GM19324 (cell line): ENCODE data around the gene HELZ.

Experiments
- ATAC-seq: cut with Tn5 transposase; IDR thresholded peaks from one replicate; pipeline ENCODE4 v1.9.1; 2021; ENCODE audit warnings: mild to moderate bottlenecking, moderate library complexity; ENCODE audit not compliant: unreplicated experiment, low FRiP score

Gene HELZ

GRCh38 chr17:67229109-67229955 is 15.7 kb downstream of the HELZ start:
- ATAC-seq = no peak

- ATAC-seq = no peak
These were observed 17.5 kb downstream of the HELZ start for GRCh38 chr17:67227488-67227887.

GRCh38 chr17:67225316-67225715 is 19.7 kb downstream of the HELZ start:
- no peak for ATAC-seq

- no peak for ATAC-seq
These were observed 20.3 kb downstream of the HELZ start for GRCh38 chr17:67224736-67225135.

GRCh38 chr17:67223924-67224323 is 21.1 kb downstream of the HELZ start:
- no peak for ATAC-seq

- no peak for ATAC-seq
These were observed 23.7 kb downstream of the HELZ start for GRCh38 chr17:67221062-67221998.

- ATAC-seq = no peak
These were observed 26.5 kb downstream of the HELZ start for GRCh38 chr17:67218385-67218950.

GRCh38 chr17:67217446-67217845 is 27.6 kb downstream of the HELZ start:
- no peak for ATAC-seq

GRCh38 chr17:67216578-67217320 is 28.2 kb downstream of the HELZ start:
- ATAC-seq = no peak

GRCh38 chr17:67215991-67216421 is 29.0 kb downstream of the HELZ start:
- ATAC-seq = no peak

GRCh38 chr17:67212714-67213417 is 32.1 kb downstream of the HELZ start:
- no peak for ATAC-seq

GRCh38 chr17:67212231-67212630 is 32.8 kb downstream of the HELZ start:
- no peak for ATAC-seq

- no peak for ATAC-seq
These were observed 33.3 kb downstream of the HELZ start for GRCh38 chr17:67211742-67212141.

- ATAC-seq = no peak
These were observed 34.1 kb downstream of the HELZ start for GRCh38 chr17:67210915-67211314.

- no peak for ATAC-seq
These were observed 36.8 kb downstream of the HELZ start for GRCh38 chr17:67208232-67208631.

GRCh38 chr17:67203818-67204217 is 41.2 kb downstream of the HELZ start:
- no peak for ATAC-seq

- no peak for ATAC-seq
These were observed 42.5 kb downstream of the HELZ start for GRCh38 chr17:67202503-67202902.

GRCh38 chr17:67200727-67201301 is 44.2 kb downstream of the HELZ start:
- ATAC-seq = no peak

GRCh38 chr17:67198131-67198530 is 46.9 kb downstream of the HELZ start:
- ATAC-seq = no peak
